Karpas-422 (cell line): ENCODE results near the gene GLB1L2. TPM values are rescaled to one million over a fixed set of nuclear protein-coding genes. Genes with fewer than 3 reads are reported as not detected.

ENCODE experiments used
- DNase-seq: peaks from one replicate; pipeline ENCODE4 v3.0.0-alpha.2; 2015
- H2AFZ ChIP-seq: fragments of 200-600 bp; sonication (generic); 2 replicates; pipeline ENCODE4 v1.6.1; 2014; ENCODE audit warnings: antibody characterized with exemption, low read length, mixed read lengths
- H3K27ac ChIP-seq: fragments of 200-600 bp; sonication (generic); 2 replicates; pipeline ENCODE4 v1.5.1; 2014; ENCODE audit warnings: mild to moderate bottlenecking, low read length, moderate library complexity
- H3K27me3 ChIP-seq: fragments of 200-600 bp; sonication (generic); 2 replicates; pipeline ENCODE4 v1.6.1; 2014; ENCODE audit warnings: low read length, mixed read lengths
- H3K36me3 ChIP-seq: fragments of 200-600 bp; sonication (generic); 2 replicates; pipeline ENCODE4 v1.6.1; 2014; ENCODE audit warnings: low read length, mixed read lengths; ENCODE audit not compliant: insufficient read depth
- H3K4me1 ChIP-seq: fragments of 200-600 bp; sonication (generic); 2 replicates; pipeline ENCODE4 v1.6.1; 2014; ENCODE audit warnings: mild to moderate bottlenecking, low read length, mixed read lengths
- H3K4me2 ChIP-seq: fragments of 200-600 bp; sonication (generic); 2 replicates; pipeline ENCODE4 v1.6.1; 2014; ENCODE audit warnings: low read length, low read depth, mild to moderate bottlenecking; ENCODE audit not compliant: poor library complexity, severe bottlenecking
- H3K4me3 ChIP-seq: fragments of 200-600 bp; sonication (generic); 2 replicates; pipeline ENCODE4 v1.5.1; 2014; ENCODE audit warnings: mild to moderate bottlenecking, antibody characterized with exemption, low read length, mixed read lengths
- H3K79me2 ChIP-seq: fragments of 200-600 bp; sonication (generic); 2 replicates; pipeline ENCODE4 v1.6.1; 2014; ENCODE audit warnings: mild to moderate bottlenecking, low read length, mixed read lengths
- H3K9ac ChIP-seq: fragments of 200-600 bp; sonication (generic); 2 replicates; pipeline ENCODE4 v1.6.0; 2014; ENCODE audit warnings: low read length
- H3K9me2 ChIP-seq: fragments of 200-600 bp; sonication (generic), shearing (Covaris generic); replicated peaks from 2 replicates; pipeline ENCODE4 v1.6.0; 2014; ENCODE audit warnings: mild to moderate bottlenecking, low read length, moderate library complexity; ENCODE audit not compliant: insufficient read depth
- H3K9me3 ChIP-seq: fragments of 300-700, 200-600 bp; sonication (generic); 2 replicates; pipeline ENCODE4 v1.6.1; 2014; ENCODE audit warnings: low read length, mixed read lengths
- H4K20me1 ChIP-seq: fragments of 200-600 bp; sonication (generic); 2 replicates; pipeline ENCODE4 v1.6.1; 2014; ENCODE audit warnings: mild to moderate bottlenecking, antibody characterized with exemption, low read length, low read depth; ENCODE audit not compliant: insufficient read depth
- total RNA-seq: library from RNA; depleted of rRNA; stranded (reverse); fragments of >200 nt; shearing (Covaris generic); gene quantifications from 2 replicates; pipeline ENCODE4 v1.2.3, GENCODE V29; 2014; ENCODE audit warnings: low replicate concordance

GLB1L2 gene
- total RNA-seq, 1 experiment from 2014 or later = not detected

GRCh38 chr11:134362192-134362901 is 30.6 kb downstream of the GLB1L2 start:
- Histone ChIP-seq H3K79me2 (no peaks in the 10 kb centered on the region), H3K4me1 (no peaks in the 10 kb centered on the region), H3K4me3 (no peak overlapping the region), H3K36me3 (no peaks in the 10 kb centered on the region), H3K9me2 (no peaks in the 10 kb centered on the region), H3K27me3 (no peaks in the 10 kb centered on the region), H2AFZ (no peak overlapping the region), H3K4me2 (no peak overlapping the region), H3K9me3 (no peaks in the 10 kb centered on the region), H4K20me1 (no peaks in the 10 kb centered on the region), H3K27ac (no peak overlapping the region), H3K9ac (no peak overlapping the region)
- DNase-seq = no peak

GRCh38 chr11:134363161-134363560 is 31.4 kb downstream of the GLB1L2 start:
- H3K27ac ChIP-seq = no peak overlapping the region
- H3K9ac ChIP-seq = no peak overlapping the region
- H4K20me1 ChIP-seq = no peaks in the 10 kb centered on the region
- no peak overlapping the region for H3K4me3 ChIP-seq
- DNase-seq = no peak
- no peaks in the 10 kb centered on the region for H3K27me3 ChIP-seq
- no peaks in the 10 kb centered on the region for H3K36me3 ChIP-seq
- no peak overlapping the region for H3K4me2 ChIP-seq
- H3K9me3 ChIP-seq = no peaks in the 10 kb centered on the region
- H3K9me2 ChIP-seq = no peaks in the 10 kb centered on the region
- H3K4me1 ChIP-seq = no peaks in the 10 kb centered on the region
- H3K79me2 ChIP-seq = no peaks in the 10 kb centered on the region
- H2AFZ ChIP-seq = no peak overlapping the region

- no peaks in the 10 kb centered on the region for H3K9me2 ChIP-seq
- H3K9me3 ChIP-seq = no peaks in the 10 kb centered on the region
- no peaks in the 10 kb centered on the region for H3K79me2 ChIP-seq
- no peaks in the 10 kb centered on the region for H3K27me3 ChIP-seq
- no peak overlapping the region for H2AFZ ChIP-seq
- H4K20me1 ChIP-seq = no peaks in the 10 kb centered on the region
- no peak overlapping the region for H3K27ac ChIP-seq
- no peaks in the 10 kb centered on the region for H3K36me3 ChIP-seq
- no peak overlapping the region for H3K9ac ChIP-seq
- H3K4me3 ChIP-seq = no peak overlapping the region
- H3K4me1 ChIP-seq = no peaks in the 10 kb centered on the region
- H3K4me2 ChIP-seq = no peak overlapping the region
- no peak for DNase-seq
Observed at GRCh38 chr11:134363592-134363991, 31.8 kb downstream of the GLB1L2 start.

- H3K9ac ChIP-seq = no peak overlapping the region
- no peak overlapping the region for H3K4me2 ChIP-seq
- no peak for DNase-seq
- no peaks in the 10 kb centered on the region for H3K27me3 ChIP-seq
- H3K4me1 ChIP-seq = no peaks in the 10 kb centered on the region
- no peaks in the 10 kb centered on the region for H3K9me3 ChIP-seq
- H3K79me2 ChIP-seq = no peaks in the 10 kb centered on the region
- H3K36me3 ChIP-seq = no peaks in the 10 kb centered on the region
- no peaks in the 10 kb centered on the region for H3K9me2 ChIP-seq
- no peaks in the 10 kb centered on the region for H4K20me1 ChIP-seq
- no peak overlapping the region for H3K27ac ChIP-seq
- no peak overlapping the region for H2AFZ ChIP-seq
- H3K4me3 ChIP-seq = no peak overlapping the region
Observed at GRCh38 chr11:134364261-134364660, 32.5 kb downstream of the GLB1L2 start.

- no peaks in the 10 kb centered on the region for H3K27me3 ChIP-seq
- no peaks in the 10 kb centered on the region for H3K9me2 ChIP-seq
- no peak overlapping the region for H3K27ac ChIP-seq
- no peaks in the 10 kb centered on the region for H3K4me1 ChIP-seq
- DNase-seq = no peak
- H3K36me3 ChIP-seq = no peaks in the 10 kb centered on the region
- H3K9me3 ChIP-seq = no peaks in the 10 kb centered on the region
- no peak overlapping the region for H2AFZ ChIP-seq
- H3K9ac ChIP-seq = no peak overlapping the region
- H3K4me2 ChIP-seq = no peak overlapping the region
- no peaks in the 10 kb centered on the region for H3K79me2 ChIP-seq
- no peak overlapping the region for H3K4me3 ChIP-seq
- H4K20me1 ChIP-seq = no peaks in the 10 kb centered on the region
Observed at GRCh38 chr11:134365011-134365925, 33.5 kb downstream of the GLB1L2 start.

GRCh38 chr11:134366254-134366653 is 34.5 kb downstream of the GLB1L2 start:
- Histone ChIP-seq H3K79me2 (no peaks in the 10 kb centered on the region), H2AFZ (no peak overlapping the region), H3K4me3 (no peak overlapping the region), H3K9me3 (no peaks in the 10 kb centered on the region), H3K36me3 (no peaks in the 10 kb centered on the region), H3K9me2 (no peaks in the 10 kb centered on the region), H3K4me1 (no peaks in the 10 kb centered on the region), H3K27ac (no peak overlapping the region), H3K4me2 (no peak overlapping the region), H3K27me3 (no peaks in the 10 kb centered on the region), H4K20me1 (no peaks in the 10 kb centered on the region), H3K9ac (no peak overlapping the region)
- no peak for DNase-seq

- no peak for DNase-seq
- no peaks in the 10 kb centered on the region for H3K4me1 ChIP-seq
- no peaks in the 10 kb centered on the region for H4K20me1 ChIP-seq
- H2AFZ ChIP-seq = no peak overlapping the region
- H3K9ac ChIP-seq = no peak overlapping the region
- H3K9me3 ChIP-seq = no peaks in the 10 kb centered on the region
- H3K4me2 ChIP-seq = no peak overlapping the region
- no peaks in the 10 kb centered on the region for H3K79me2 ChIP-seq
- no peaks in the 10 kb centered on the region for H3K9me2 ChIP-seq
- no peaks in the 10 kb centered on the region for H3K36me3 ChIP-seq
- H3K4me3 ChIP-seq = no peak overlapping the region
- H3K27me3 ChIP-seq = no peaks in the 10 kb centered on the region
- H3K27ac ChIP-seq = no peak overlapping the region
Observed at GRCh38 chr11:134367781-134368180, 36.0 kb downstream of the GLB1L2 start.

- Histone ChIP-seq H3K9ac (no peak overlapping the region), H3K9me3 (no peaks in the 10 kb centered on the region), H3K4me3 (no peak overlapping the region), H3K27ac (no peak overlapping the region), H3K79me2 (no peaks in the 10 kb centered on the region), H3K9me2 (no peaks in the 10 kb centered on the region), H2AFZ (no peak overlapping the region), H3K36me3 (no peaks in the 10 kb centered on the region), H3K4me1 (no peaks in the 10 kb centered on the region), H4K20me1 (no peaks in the 10 kb centered on the region), H3K4me2 (no peak overlapping the region), H3K27me3 (no peaks in the 10 kb centered on the region)
- DNase-seq = no peak
Observed at GRCh38 chr11:134369656-134370525, 38.1 kb downstream of the GLB1L2 start.
